ENCODE measurements around the gene MYO16. TPM values are rescaled to one million over a fixed set of nuclear protein-coding genes. Genes with fewer than 3 reads are reported as not detected.

Gene MYO16
- total RNA-seq, 1 experiment from 2014 or later = not detected

GRCh38 chr13:108733022-108733560 lies 103.7 kb downstream of the MYO16 start:
- Mint-ChIP-seq H3K27me3 (ENCODE audit: low read depth) (no peaks in the 10 kb centered on the region), H3K9me3 (peaks cover 0 to 10% of the 10 kb centered on the region in 2 experiments; a peak in 4 of 5 replicates)

More at GRCh38 chr13:108733022-108733560, 103.7 kb downstream of the MYO16 start:
- Mint-ChIP-seq H3K27ac (no peak overlapping the region), H3K4me1 (peaks cover 3 to 5% of the 10 kb centered on the region in 2 experiments; a peak in 3 of 4 replicates), H3K36me3 (ENCODE audit: insufficient read depth in 1 of 3, low read depth in 3 of 3) (peaks cover 0 to 2% (median 0%) of the 10 kb centered on the region in 3 experiments; a peak in 2 of 7 replicates), H3K4me3 (no peak overlapping the region)
- Histone ChIP-seq H2AFZ (ENCODE audit: low read length) (no peak overlapping the region), H3K18ac (ENCODE audit: insufficient read length, low read depth, low read length) (no peak overlapping the region), H3K4ac (ENCODE audit: low read depth, low read length) (no peak overlapping the region), H3T11ph (ENCODE audit: low read length) (no peak overlapping the region), H4K5ac (ENCODE audit: insufficient read length, low read depth, low read length) (no peak overlapping the region), H3K79me2 (ENCODE audit: insufficient read depth, low read length) (no peaks in the 10 kb centered on the region), H3K79me1 (ENCODE audit: insufficient read depth, low read depth, low read length, poor library complexity, severe bottlenecking) (no peaks in the 10 kb centered on the region), H3K9me3 (ENCODE audit: control insufficient read depth, low read depth, low read length) (no peaks in the 10 kb centered on the region), H3K4me1 (ENCODE audit: insufficient read depth, low read length) (no peaks in the 10 kb centered on the region), H2AK5ac (ENCODE audit: insufficient read length, low read length) (no peak overlapping the region), H2BK15ac (ENCODE audit: low read depth, low read length) (no peak overlapping the region), H4K8ac (replicated peaks; ENCODE audit: insufficient read length, low read depth, low read length) (no peak overlapping the region), H4K20me1 (ENCODE audit: control insufficient read depth, insufficient read depth, insufficient read length) (no peaks in the 10 kb centered on the region), H3K56ac (ENCODE audit: insufficient read length, low read depth, low read length) (no peak overlapping the region), H2BK12ac (ENCODE audit: insufficient read length, low read depth, low read length) (no peak overlapping the region), H3K23ac (ENCODE audit: insufficient read length, low read depth, low read length) (no peak overlapping the region), H3K9ac (ENCODE audit: extremely low read depth, insufficient read length, low read length) (no peak overlapping the region), H3K27me3 (ENCODE audit: insufficient read depth, low read length) (no peaks in the 10 kb centered on the region), H2BK5ac (ENCODE audit: insufficient read length, low read length) (no peak overlapping the region), H3K14ac (ENCODE audit: insufficient read depth, low read length) (no peak overlapping the region), H4K91ac (ENCODE audit: insufficient read length, low read depth, low read length) (no peak overlapping the region), H3K27ac (ENCODE audit: insufficient read length, low read depth, low read length) (no peak overlapping the region), H2BK120ac (ENCODE audit: low read depth, low read length, poor library complexity, severe bottlenecking) (no peak overlapping the region), H3K4me2 (ENCODE audit: insufficient read depth, insufficient read length, low read length) (no peak overlapping the region), H3K23me2 (ENCODE audit: insufficient read length, low read depth, low read length, poor library complexity, severe bottlenecking) (no peaks in the 10 kb centered on the region), H2BK20ac (ENCODE audit: low read depth, low read length, poor library complexity, severe bottlenecking) (no peak overlapping the region)
- DNase-seq = no peak
- WGBS (ENCODE audit: extremely low coverage, insufficient read length, low lambda C conversion rate) = no CpG with 5 or more reads among the region's 3 CpGs
- TF ChIP-seq CTCF (conservative IDR thresholded peaks at IDR 0.05) = no peak
